ENCODE measurements around the gene TAF12.
A peak's percentile ranks its signal among the peaks of the same experiment; 100 is the strongest.
"Not testable (repeated sequence)": the region's sequence is repeated elsewhere in the genome, so short reads cannot be mapped to it uniquely, and the experiment has no call there.

The TAF12 gene

DNA sequence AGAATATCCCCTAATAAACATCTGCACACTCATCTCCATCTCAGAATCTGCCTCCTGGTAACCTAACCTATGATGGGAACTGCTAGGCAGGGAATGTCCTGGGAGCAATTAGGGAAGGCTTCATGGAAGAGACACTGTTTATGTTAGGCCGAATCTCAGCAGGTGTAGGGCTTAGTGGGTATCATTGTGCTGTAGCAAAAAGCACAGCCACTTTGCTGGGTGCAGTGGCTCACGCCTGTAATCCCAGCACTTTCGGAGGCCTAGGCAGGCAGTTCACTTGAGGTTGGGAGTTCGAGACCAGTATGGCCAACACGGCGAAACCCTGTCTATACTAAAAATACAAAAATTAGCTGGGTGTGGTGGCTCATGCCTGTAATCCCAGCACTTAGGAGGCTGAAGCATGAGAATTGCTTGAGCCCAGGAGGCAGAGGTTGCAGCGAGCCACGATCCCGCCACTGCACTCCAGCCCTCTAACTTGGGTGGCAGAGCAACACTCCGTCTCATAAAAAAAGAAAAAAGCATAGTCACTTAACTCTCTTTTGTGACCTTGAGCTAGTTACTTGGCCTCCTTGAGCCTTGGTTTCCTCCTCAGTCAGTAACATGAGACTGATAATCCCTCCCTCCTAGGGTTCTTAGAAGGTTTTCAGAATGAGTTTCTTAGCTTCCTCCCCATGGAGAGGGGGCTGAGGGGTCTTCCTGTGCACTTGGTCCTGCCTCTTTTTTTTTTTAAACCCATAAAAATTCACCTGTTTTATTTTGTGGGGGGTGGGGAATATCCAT is 47.3 kb downstream of the TAF12 start:
- Histone ChIP-seq H3K4me3 (ENCODE audit: low read length) (no peak overlapping the region), H3K27me3 (ENCODE audit: low read depth, low read length) (no peaks in the 10 kb centered on the region), H3K4me1 (ENCODE audit: low read length) (peaks cover 19% of the 10 kb centered on the region), H3K36me3 (replicated peaks; ENCODE audit: low read depth, low read length) (no peaks in the 10 kb centered on the region), H3K27ac (ENCODE audit: low read length) (no peak overlapping the region), H4K20me1 (ENCODE audit: insufficient read depth, low read length) (no peaks in the 10 kb centered on the region), H3K4me2 (ENCODE audit: low read length) (no peak overlapping the region), H3K79me2 (ENCODE audit: low read length) (no peaks in the 10 kb centered on the region), H3K9me3 (ENCODE audit: insufficient read depth, low read length) (no peaks in the 10 kb centered on the region), H2AFZ (ENCODE audit: low read depth, low read length) (no peak overlapping the region), H3K9ac (ENCODE audit: low read length) (no peak overlapping the region)
- TF ChIP-seq EZH2phosphoT487 (IDR thresholded peaks at IDR 0.05; ENCODE audit: low read depth): no peak
- TF ChIP-seq CTCF (IDR thresholded peaks at IDR 0.05; ENCODE audit: low read depth, low read length): no peak

DNA sequence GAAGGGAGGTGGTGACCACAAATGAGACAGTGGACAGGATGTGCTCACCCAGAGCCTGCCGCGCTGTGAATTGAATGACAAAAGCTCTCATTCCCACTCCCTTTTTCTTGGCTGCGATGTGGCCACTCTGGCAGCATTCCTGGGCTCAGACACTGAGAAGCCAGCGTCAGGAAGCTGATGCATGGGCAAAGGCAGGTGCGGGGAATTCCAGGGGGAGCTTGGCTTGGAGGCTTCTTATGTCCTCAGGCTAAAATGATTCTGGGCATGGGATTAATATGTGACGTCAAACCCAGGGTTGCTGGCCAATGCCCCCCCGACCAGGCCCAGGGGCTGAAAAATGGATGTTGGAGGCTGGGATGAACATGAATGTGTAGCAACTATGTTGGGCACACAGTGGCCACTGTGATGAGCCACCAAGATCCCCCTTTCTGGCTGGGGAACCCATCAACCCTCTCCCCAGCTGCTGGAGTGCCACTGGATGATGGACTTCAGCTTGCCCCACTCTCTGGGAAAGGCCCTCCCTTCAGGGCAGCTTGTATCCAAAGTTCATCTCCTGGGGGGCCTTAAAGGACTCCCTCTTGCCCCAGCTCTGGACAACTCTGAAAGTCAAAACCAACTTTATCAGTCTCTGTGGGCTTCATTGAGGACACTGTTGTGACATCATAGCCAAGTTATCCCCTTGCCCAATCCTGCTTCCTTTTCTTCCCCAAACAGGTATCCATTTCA is 48.0 kb downstream of the TAF12 start:
- not testable (repeated sequence) for H2AFZ ChIP-seq (ENCODE audit: low read depth, low read length); H3K36me3 ChIP-seq (replicated peaks; ENCODE audit: low read depth, low read length); H3K4me3 ChIP-seq (ENCODE audit: low read length); H3K79me2 ChIP-seq (ENCODE audit: low read length); H3K9me3 ChIP-seq (ENCODE audit: insufficient read depth, low read length); H4K20me1 ChIP-seq (ENCODE audit: insufficient read depth, low read length); H3K27me3 ChIP-seq (ENCODE audit: low read depth, low read length); H3K4me2 ChIP-seq (ENCODE audit: low read length); H3K9ac ChIP-seq (ENCODE audit: low read length); H3K27ac ChIP-seq (ENCODE audit: low read length)
- H3K4me1 ChIP-seq (ENCODE audit: low read length): peaks cover 25% of the 10 kb centered on the region

GRCh38 chr1:28593988-28594356 is 48.9 kb downstream of the TAF12 start:
- H3K36me3 ChIP-seq (replicated peaks; ENCODE audit: low read depth, low read length); H3K27me3 ChIP-seq (ENCODE audit: low read depth, low read length); H3K4me2 ChIP-seq (ENCODE audit: low read length); H3K9me3 ChIP-seq (ENCODE audit: insufficient read depth, low read length); H4K20me1 ChIP-seq (ENCODE audit: insufficient read depth, low read length); H3K79me2 ChIP-seq (ENCODE audit: low read length); H3K27ac ChIP-seq (ENCODE audit: low read length); H3K9ac ChIP-seq (ENCODE audit: low read length); H3K4me3 ChIP-seq (ENCODE audit: low read length); H2AFZ ChIP-seq (ENCODE audit: low read depth, low read length): not testable (repeated sequence)
- peaks cover 18% of the 10 kb centered on the region for H3K4me1 ChIP-seq (ENCODE audit: low read length)

DNA sequence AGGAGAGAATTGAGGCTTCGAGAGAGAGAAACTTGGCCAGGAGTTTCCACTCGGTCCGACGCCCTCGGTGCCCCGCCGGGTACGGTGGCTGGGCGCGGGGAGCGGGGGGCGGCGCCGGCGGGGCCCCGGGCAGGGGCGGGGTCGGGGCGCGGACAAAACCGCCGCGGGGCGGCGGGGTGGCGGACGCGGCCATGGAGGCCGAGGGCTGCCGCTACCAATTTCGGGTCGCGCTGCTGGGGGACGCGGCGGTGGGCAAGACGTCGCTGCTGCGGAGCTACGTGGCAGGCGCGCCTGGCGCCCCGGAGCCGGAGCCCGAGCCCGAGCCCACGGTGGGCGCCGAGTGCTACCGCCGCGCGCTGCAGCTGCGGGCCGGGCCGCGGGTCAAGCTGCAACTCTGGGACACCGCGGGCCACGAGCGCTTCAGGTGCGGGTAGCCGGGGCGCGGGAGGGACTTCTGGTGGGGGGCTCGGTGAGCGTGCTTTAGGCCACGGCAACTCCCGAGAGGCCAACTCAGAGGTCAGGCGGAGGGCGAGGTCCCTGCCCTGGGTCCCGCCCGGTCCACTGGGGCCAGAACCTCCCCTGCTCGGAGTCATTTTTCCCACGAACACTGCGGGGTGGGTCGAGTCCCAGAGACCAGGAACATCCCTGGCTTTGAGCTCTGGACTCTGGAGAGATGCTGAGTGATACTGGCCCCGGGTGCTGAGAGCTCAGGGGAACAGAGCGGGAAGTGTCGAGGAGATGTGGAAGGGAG is 50.4 kb downstream of the TAF12 start:
- Histone ChIP-seq H3K27me3 (ENCODE audit: low read depth, low read length) (no peaks in the 10 kb centered on the region), H3K4me3 (ENCODE audit: low read length) (peak overlapping the region; percentile 70), H3K4me2 (ENCODE audit: low read length) (peak overlapping the region; percentile 64), H3K27ac (ENCODE audit: low read length) (no peak overlapping the region), H3K79me2 (ENCODE audit: low read length) (no peaks in the 10 kb centered on the region), H3K4me1 (ENCODE audit: low read length) (peaks cover 15% of the 10 kb centered on the region), H4K20me1 (ENCODE audit: insufficient read depth, low read length) (no peaks in the 10 kb centered on the region), H3K36me3 (replicated peaks; ENCODE audit: low read depth, low read length) (no peaks in the 10 kb centered on the region), H3K9me3 (ENCODE audit: insufficient read depth, low read length) (no peaks in the 10 kb centered on the region), H2AFZ (ENCODE audit: low read depth, low read length) (no peak overlapping the region), H3K9ac (ENCODE audit: low read length) (0 out of 2 replicates have a peak overlapping the region, but pooled peaks have one; percentile 13)
- TF ChIP-seq EZH2phosphoT487 (IDR thresholded peaks at IDR 0.05; ENCODE audit: low read depth) (no peak), CTCF (IDR thresholded peaks at IDR 0.05; ENCODE audit: low read depth, low read length) (no peak)

Data from OCI-LY3 (cell line).